ENCODE data around the gene SPON1. TPM values are rescaled to one million over a fixed set of nuclear protein-coding genes. Genes with fewer than 3 reads are reported as not detected.
"Not testable (repeated sequence)": the region's sequence is repeated elsewhere in the genome, so short reads cannot be mapped to it uniquely, and the experiment has no call there.

Gene SPON1
- total RNA-seq, 1 donor from 2014 or later, result 0.16 TPM

- peaks cover 33% of the 10 kb centered on the region for H3K27me3 Mint-ChIP-seq (ENCODE audit: low read depth)
- intact Hi-C loops (cut with micrococcal nuclease), result loop anchor here (10.0 kb wide), 1 partner anchor 101 kb away; no protein-coding TSS in a partner anchor
These were observed 282.9 kb downstream of the SPON1 start for GRCh38 chr11:14245444-14245843.

GRCh38 chr11:14248580-14248981 lies 286.1 kb downstream of the SPON1 start:
- no peak overlapping the region for H3K27ac Mint-ChIP-seq
- intact Hi-C loops (cut with micrococcal nuclease), result loop anchor here (10.0 kb wide), 1 partner anchor 104 kb away; no protein-coding TSS in a partner anchor

More at GRCh38 chr11:14245444-14245843, 282.9 kb downstream of the SPON1 start:
- H3K27ac Mint-ChIP-seq, result no peak overlapping the region
- H3K36me3 Mint-ChIP-seq (ENCODE audit: low read depth), result no peaks in the 10 kb centered on the region
- H3K4me3 Mint-ChIP-seq (ENCODE audit: low read depth), result no peak overlapping the region
- H3K9me3 Mint-ChIP-seq, result no peaks in the 10 kb centered on the region
- peaks cover 15% of the 10 kb centered on the region for H3K4me1 Mint-ChIP-seq (ENCODE audit: low read depth)
- no peak for DNase-seq (ENCODE audit: low spot score)

GRCh38 chr11:14249121-14249963 lies 286.8 kb downstream of the SPON1 start:
- H3K9me3 Mint-ChIP-seq, result no peaks in the 10 kb centered on the region
- no peaks in the 10 kb centered on the region for H3K36me3 Mint-ChIP-seq (ENCODE audit: low read depth)
- peaks cover 15% of the 10 kb centered on the region for H3K4me1 Mint-ChIP-seq (ENCODE audit: low read depth)
- H3K27me3 Mint-ChIP-seq (ENCODE audit: low read depth), result peaks cover 21% of the 10 kb centered on the region
- intact Hi-C loops (cut with micrococcal nuclease), result loop anchor here (1.0 to 10.0 kb wide), 3 partner anchors 105 to 477 kb away; no protein-coding TSS in a partner anchor
- peak; percentile 46 for DNase-seq (ENCODE audit: low spot score)
- no peak overlapping the region for H3K4me3 Mint-ChIP-seq (ENCODE audit: low read depth)
- H3K27ac Mint-ChIP-seq, result no peak overlapping the region

More at GRCh38 chr11:14248580-14248981, 286.1 kb downstream of the SPON1 start:
- no peak overlapping the region for H3K4me3 Mint-ChIP-seq (ENCODE audit: low read depth)
- DNase-seq (ENCODE audit: low spot score), result no peak
- H3K36me3 Mint-ChIP-seq (ENCODE audit: low read depth), result no peaks in the 10 kb centered on the region
- peaks cover 23% of the 10 kb centered on the region for H3K27me3 Mint-ChIP-seq (ENCODE audit: low read depth)
- peaks cover 15% of the 10 kb centered on the region for H3K4me1 Mint-ChIP-seq (ENCODE audit: low read depth)
- H3K9me3 Mint-ChIP-seq, result no peaks in the 10 kb centered on the region

GRCh38 chr11:14251754-14252153 lies 289.2 kb downstream of the SPON1 start:
- no peak overlapping the region for H3K4me3 Mint-ChIP-seq (ENCODE audit: low read depth)
- no peaks in the 10 kb centered on the region for H3K36me3 Mint-ChIP-seq (ENCODE audit: low read depth)
- DNase-seq (ENCODE audit: low spot score), result no peak
- peaks cover 15% of the 10 kb centered on the region for H3K4me1 Mint-ChIP-seq (ENCODE audit: low read depth)
- no peaks in the 10 kb centered on the region for H3K9me3 Mint-ChIP-seq
- intact Hi-C loops (cut with micrococcal nuclease), result no loop called here
- no peak overlapping the region for H3K27ac Mint-ChIP-seq
- peaks cover 14% of the 10 kb centered on the region for H3K27me3 Mint-ChIP-seq (ENCODE audit: low read depth)

- H3K36me3 Mint-ChIP-seq (ENCODE audit: low read depth); H3K9me3 Mint-ChIP-seq; intact Hi-C loops (cut with micrococcal nuclease); H3K4me3 Mint-ChIP-seq (ENCODE audit: low read depth); H3K27ac Mint-ChIP-seq; H3K27me3 Mint-ChIP-seq (ENCODE audit: low read depth); DNase-seq (ENCODE audit: low spot score): not testable (repeated sequence)
- peaks cover 14% of the 10 kb centered on the region for H3K4me1 Mint-ChIP-seq (ENCODE audit: low read depth)
These were observed 290.0 kb downstream of the SPON1 start for GRCh38 chr11:14252501-14252900.

GRCh38 chr11:14253421-14253820 lies 290.9 kb downstream of the SPON1 start:
- intact Hi-C loops (cut with micrococcal nuclease), result no loop called here
- Mint-ChIP-seq H3K4me3 (ENCODE audit: low read depth) (no peak overlapping the region), H3K4me1 (ENCODE audit: low read depth) (peaks cover 9% of the 10 kb centered on the region), H3K9me3 (no peaks in the 10 kb centered on the region), H3K27me3 (ENCODE audit: low read depth) (peaks cover 3% of the 10 kb centered on the region), H3K36me3 (ENCODE audit: low read depth) (no peaks in the 10 kb centered on the region), H3K27ac (no peak overlapping the region)
- DNase-seq (ENCODE audit: low spot score), result no peak

GRCh38 chr11:14253840-14254239 lies 291.3 kb downstream of the SPON1 start:
- Mint-ChIP-seq H3K4me1 (ENCODE audit: low read depth) (peaks cover 5% of the 10 kb centered on the region), H3K36me3 (ENCODE audit: low read depth) (no peaks in the 10 kb centered on the region), H3K27me3 (ENCODE audit: low read depth) (no peaks in the 10 kb centered on the region), H3K9me3 (no peaks in the 10 kb centered on the region), H3K27ac (no peak overlapping the region), H3K4me3 (ENCODE audit: low read depth) (no peak overlapping the region)
- DNase-seq (ENCODE audit: low spot score), result no peak
- intact Hi-C loops (cut with micrococcal nuclease), result no loop called here

- Mint-ChIP-seq H3K36me3 (ENCODE audit: low read depth) (no peaks in the 10 kb centered on the region), H3K4me3 (ENCODE audit: low read depth) (no peak overlapping the region), H3K4me1 (ENCODE audit: low read depth) (no peaks in the 10 kb centered on the region), H3K27ac (no peak overlapping the region), H3K9me3 (no peaks in the 10 kb centered on the region), H3K27me3 (ENCODE audit: low read depth) (no peaks in the 10 kb centered on the region)
- intact Hi-C loops (cut with micrococcal nuclease), result no loop called here
- no peak for DNase-seq (ENCODE audit: low spot score)
These were observed 292.2 kb downstream of the SPON1 start for GRCh38 chr11:14254533-14255237.

GRCh38 chr11:14255238-14255534 lies 292.7 kb downstream of the SPON1 start:
- no peaks in the 10 kb centered on the region for H3K4me1 Mint-ChIP-seq (ENCODE audit: low read depth)
- intact Hi-C loops (cut with micrococcal nuclease), result no loop called here
- no peaks in the 10 kb centered on the region for H3K9me3 Mint-ChIP-seq
- no peak for DNase-seq (ENCODE audit: low spot score)
- H3K4me3 Mint-ChIP-seq (ENCODE audit: low read depth), result no peak overlapping the region
- no peak overlapping the region for H3K27ac Mint-ChIP-seq
- H3K27me3 Mint-ChIP-seq (ENCODE audit: low read depth), result no peaks in the 10 kb centered on the region
- H3K36me3 Mint-ChIP-seq (ENCODE audit: low read depth), result no peaks in the 10 kb centered on the region

- Mint-ChIP-seq H3K9me3 (no peaks in the 10 kb centered on the region), H3K4me1 (ENCODE audit: low read depth) (no peaks in the 10 kb centered on the region), H3K27ac (no peak overlapping the region), H3K36me3 (ENCODE audit: low read depth) (no peaks in the 10 kb centered on the region), H3K4me3 (ENCODE audit: low read depth) (no peak overlapping the region), H3K27me3 (ENCODE audit: low read depth) (no peaks in the 10 kb centered on the region)
- no peak for DNase-seq (ENCODE audit: low spot score)
- intact Hi-C loops (cut with micrococcal nuclease), result no loop called here
These were observed 295.9 kb downstream of the SPON1 start for GRCh38 chr11:14258221-14258935.

- Mint-ChIP-seq H3K36me3 (ENCODE audit: low read depth) (no peaks in the 10 kb centered on the region), H3K4me1 (ENCODE audit: low read depth) (no peaks in the 10 kb centered on the region), H3K9me3 (no peaks in the 10 kb centered on the region), H3K4me3 (ENCODE audit: low read depth) (no peak overlapping the region), H3K27me3 (ENCODE audit: low read depth) (no peaks in the 10 kb centered on the region), H3K27ac (no peak overlapping the region)
- intact Hi-C loops (cut with micrococcal nuclease), result no loop called here
- DNase-seq (ENCODE audit: low spot score), result no peak
These were observed 296.8 kb downstream of the SPON1 start for GRCh38 chr11:14259186-14259784.

- H3K4me3 Mint-ChIP-seq (ENCODE audit: low read depth), result no peak overlapping the region
- no peaks in the 10 kb centered on the region for H3K9me3 Mint-ChIP-seq
- intact Hi-C loops (cut with micrococcal nuclease), result no loop called here
- no peak for DNase-seq (ENCODE audit: low spot score)
- H3K4me1 Mint-ChIP-seq (ENCODE audit: low read depth), result no peaks in the 10 kb centered on the region
- no peak overlapping the region for H3K27ac Mint-ChIP-seq
- peaks cover 4% of the 10 kb centered on the region for H3K36me3 Mint-ChIP-seq (ENCODE audit: low read depth)
- H3K27me3 Mint-ChIP-seq (ENCODE audit: low read depth), result no peaks in the 10 kb centered on the region
These were observed 297.4 kb downstream of the SPON1 start for GRCh38 chr11:14259878-14260277.

Measured in activated T-helper 2 cell treated with anti-CD3 and anti-CD28 coated beads, Interferon-gamma antibody, Interleukin-2, Interleukin-4, amounts not matched to agents 10 μg/mL and 5 μg/mL and 100 μg/mL, durations not matched to agents 14 hours and 24 hours and 36 hours (primary cell).